GM21390 (cell line): ENCODE results near the gene PFKFB2.

ENCODE experiments used
- ATAC-seq: cut with Tn5 transposase; IDR thresholded peaks from one replicate; pipeline ENCODE4 v1.9.1; 2021; ENCODE audit not compliant: unreplicated experiment

Gene PFKFB2

DNA sequence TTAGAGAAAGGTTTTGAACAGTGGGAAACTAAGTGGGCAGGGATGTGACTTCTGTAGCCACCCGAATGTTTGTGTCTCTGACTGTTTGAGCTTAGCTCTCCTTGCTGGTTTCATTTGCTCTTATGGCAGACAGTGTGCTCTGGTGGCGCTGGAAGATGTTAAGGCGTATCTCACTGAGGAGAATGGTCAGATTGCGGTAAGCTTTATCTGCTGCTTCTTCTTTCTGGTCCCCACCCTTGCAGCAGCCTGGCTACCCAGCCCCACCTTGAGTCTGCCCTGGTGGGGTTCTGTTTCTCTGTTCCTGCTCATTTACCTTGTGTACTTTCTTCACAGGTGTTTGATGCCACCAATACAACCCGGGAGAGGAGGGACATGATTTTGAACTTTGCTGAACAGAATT, 9.9 kb downstream of the PFKFB2 start:
- no peak for ATAC-seq

DNA sequence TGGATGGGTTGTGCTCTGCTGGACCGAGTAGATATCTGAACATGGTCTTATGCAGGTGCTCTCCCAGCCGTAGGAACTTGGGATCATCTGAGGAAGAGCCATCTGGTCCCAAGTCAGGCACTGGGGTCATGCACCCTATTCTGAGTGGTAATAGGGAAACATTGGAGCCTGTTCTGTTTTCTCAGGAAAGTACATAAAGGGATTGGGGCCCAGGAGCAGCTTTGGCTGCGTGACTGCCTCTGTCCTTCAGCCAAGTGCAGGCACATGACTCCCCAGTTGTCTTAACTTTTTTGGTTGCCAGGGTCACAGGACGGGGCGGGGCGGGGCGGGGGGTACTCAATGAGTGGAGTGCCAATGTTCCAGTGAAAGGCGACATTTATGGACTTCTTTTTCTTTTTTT, 11.5 kb downstream of the PFKFB2 start:
- ATAC-seq: no peak

DNA sequence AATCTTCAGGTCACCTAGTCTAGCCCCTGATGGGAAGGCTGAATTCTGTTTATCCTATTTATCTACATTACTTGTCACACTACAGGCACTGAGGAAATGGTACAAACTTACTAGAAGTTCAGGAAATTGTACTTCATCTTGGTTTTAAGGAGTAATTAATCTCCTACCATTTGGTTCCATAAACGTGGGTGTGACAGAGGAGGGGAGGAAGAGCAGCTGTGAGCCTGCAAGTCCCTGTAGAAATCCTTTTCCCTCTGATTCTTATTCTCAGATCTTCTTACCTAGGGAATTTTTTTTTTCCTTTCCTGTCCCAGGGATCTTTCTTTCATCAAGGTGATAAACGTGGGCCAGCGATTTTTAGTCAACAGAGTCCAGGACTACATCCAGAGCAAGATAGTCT, 14.1 kb downstream of the PFKFB2 start:
- ATAC-seq: no peak

DNA sequence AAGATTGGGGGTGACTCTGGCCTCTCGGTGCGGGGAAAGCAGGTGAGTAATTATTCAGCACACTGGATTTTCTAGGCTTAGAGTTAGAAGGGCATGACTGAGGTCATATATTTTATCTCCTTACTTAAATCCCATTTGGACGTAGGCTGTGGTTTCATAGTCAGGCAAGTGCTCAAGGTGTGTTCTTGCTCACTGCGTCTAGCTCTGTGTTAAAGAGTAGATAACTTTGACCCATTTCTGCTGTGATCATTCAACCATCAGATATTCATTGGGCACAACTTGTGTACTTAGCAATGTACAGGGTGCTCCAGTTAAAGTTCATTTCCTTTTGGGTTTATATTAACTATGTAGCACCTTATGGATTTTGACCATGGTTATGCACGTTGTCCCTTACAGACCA, 14.6 kb downstream of the PFKFB2 start:
- no peak for ATAC-seq

DNA sequence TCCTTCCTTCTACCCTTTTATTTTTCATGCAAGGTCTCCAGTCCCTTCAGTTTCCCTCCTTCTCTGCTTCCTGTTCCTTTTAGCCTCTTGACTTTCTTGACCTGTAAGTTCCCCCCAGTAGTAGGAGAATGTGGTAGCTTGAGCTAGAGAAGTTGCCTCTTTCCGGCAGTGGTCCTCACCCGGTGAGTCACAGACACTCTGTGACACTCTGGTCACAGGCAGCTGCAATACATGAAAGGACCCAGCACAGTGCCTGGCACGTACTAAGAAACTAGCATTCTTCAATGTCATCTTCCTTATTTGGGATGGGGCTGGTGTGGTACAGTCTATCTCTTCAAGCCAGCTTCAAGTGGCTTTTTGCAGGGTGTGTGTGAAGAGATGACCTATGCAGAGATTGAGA, 16.0 kb downstream of the PFKFB2 start:
- ATAC-seq: no peak

DNA sequence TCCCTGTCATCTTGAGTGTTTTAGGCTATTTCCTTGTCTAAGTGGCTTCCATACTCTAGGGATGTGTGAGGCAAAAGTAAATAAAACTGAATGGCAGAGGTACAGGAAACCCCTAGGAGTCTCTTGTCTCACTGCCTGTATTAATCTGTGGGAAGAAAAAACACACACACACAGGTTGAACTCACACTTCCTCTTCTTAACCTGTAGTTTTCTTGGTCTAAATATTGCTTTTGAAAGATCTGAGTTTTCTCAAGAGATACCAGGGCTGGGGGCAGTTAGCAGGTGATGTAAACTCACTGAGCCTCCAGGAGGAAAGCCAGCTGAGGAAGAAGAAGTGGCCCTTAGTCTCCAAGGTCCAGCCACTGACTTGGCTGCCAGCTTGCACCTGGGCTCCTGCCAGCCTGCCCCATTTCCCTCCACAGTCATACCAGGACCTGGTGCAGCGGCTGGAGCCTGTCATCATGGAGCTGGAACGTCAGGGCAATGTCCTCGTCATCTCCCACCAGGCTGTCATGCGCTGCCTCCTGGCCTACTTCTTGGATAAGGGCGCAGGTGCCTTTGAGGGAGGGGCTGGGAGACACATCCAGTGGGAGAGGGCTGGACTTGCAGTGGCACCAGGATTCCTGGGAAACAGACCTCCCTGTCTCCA, 16.9 kb downstream of the PFKFB2 start:
- ATAC-seq: no peak

DNA sequence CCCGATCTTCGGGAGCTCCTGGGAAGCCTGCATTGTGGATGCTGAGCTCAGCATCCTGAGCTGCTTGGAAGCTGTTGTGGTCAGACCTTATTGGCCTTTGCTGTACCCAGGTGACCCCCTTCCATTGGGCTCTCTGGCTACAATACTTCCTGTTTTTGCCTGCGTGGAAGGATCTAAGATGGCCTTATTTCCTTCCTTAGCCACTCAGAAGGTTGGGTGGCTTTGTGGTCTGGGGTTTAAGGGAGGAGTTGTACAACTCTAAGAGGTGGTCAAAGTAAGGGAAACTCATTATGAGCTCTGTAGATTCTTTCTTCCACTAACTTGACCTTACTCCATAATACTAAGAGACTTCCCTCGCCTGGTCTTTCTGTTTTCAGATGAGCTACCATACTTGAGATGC, 17.7 kb downstream of the PFKFB2 start:
- no peak for ATAC-seq

DNA sequence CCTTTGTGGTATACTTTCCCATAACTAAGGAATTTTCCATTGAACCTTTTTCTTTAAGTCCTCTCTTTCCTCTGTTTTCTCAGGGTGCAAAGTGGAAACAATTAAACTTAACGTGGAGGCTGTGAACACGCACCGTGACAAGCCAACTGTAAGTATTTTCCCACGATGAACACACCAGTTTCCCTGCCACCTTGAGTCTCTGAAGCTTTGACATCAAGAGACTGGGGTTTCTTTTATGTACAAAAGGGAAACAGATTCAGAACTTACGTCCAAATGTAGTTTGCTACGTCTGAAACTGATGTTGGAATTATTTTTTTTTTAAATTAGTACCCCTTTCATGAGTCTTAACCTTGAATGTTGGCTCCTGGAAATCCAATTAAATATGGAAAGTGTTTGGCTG, 18.4 kb downstream of the PFKFB2 start:
- ATAC-seq: no peak

DNA sequence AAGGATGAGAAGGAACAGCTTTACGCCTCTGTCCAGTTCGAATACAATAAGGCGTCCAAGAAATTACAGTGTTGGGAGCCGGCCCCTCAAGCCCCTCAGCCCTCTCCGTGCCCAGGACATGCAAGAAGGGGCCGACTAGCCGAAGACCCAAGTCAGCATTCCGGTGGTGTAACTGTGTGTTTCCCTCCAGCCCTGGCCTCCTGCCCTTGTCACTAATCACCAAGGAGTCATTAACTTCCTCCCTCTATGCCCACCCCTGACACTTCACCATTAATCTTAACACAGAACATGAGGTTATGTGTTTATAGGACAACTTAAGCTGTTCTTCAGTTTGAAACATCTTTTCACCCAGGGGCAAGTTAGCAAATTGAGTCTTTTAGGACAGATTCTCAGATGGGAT, 19.2 kb downstream of the PFKFB2 start:
- ATAC-seq: no peak

DNA sequence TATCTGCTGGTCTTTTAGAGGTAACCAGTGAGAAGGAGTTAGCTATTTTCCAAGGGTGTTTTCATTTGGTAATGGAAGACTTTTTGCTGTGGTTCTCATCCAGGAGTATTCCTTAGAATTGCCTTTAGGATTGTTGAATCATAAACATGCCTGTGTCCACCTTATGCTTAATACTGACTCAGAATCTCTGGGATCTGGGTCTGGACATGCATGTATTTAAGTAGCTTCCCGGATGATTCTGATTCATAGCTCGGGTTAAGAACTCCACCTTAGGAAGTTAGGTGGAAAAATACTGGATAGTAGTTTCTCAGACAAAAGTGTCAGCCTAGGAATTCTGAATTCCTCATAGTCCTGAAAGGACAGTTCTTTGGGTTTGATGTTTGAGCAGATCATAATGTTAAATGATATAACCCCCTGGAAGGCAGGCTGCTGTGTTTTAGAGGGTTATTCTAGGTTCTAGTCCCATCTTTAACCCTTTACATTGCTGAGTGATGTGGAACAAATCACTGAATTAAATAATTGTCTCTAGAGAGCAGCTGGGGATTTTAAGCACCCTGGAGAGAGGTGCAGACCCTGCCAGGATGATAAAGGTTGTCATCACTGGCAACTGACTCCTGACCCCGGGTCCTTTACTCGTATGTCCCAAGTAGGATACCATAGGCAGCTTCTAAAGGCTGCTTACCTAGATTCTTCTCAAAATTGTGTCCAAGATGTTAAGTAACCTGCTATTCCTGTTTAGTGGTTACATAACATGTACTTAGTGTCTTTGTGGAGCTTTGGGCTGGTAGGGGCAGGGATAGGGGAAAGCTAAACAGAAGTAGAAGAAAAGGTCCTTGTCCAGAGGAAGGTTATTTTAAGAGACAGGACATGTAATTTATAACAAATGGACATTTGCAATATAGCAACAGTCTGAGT, 21.1 kb downstream of the PFKFB2 start:
- no peak for ATAC-seq

DNA sequence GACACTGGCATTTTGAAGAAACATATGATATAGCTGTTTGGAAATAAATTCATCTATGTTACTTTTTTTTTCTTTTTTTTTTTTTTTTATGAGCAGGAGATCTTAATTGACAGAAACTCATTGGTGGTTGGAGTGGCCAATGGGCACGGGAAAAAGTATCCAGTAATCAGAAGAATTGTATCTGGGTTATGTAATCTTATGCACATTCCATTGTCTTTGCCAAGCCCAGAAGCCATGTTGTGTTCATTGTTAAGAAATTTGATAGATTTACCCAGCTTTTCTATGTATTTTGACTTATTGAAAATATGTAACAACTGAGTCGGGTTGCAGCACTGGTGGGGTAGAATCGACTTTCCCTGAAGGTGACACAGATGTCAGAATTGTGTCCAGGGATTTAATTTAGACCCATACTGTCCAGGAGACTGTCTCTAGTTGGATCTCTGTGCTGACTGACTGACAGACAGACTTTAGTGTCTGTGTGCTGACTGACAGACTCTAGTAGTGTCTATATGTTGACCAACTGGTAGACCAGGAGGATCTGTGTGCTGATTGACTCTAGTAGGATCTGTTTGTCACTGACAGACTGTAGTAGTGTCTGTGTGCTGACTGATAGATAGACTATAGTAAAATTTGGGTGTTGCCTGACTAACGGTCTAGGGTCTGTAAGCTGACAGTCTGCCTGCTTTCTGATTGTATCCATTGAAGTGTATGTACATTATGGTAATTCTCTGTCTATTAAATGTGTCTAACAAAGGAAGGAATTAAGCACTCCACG, 23.3 kb downstream of the PFKFB2 start:
- ATAC-seq: no peak

DNA sequence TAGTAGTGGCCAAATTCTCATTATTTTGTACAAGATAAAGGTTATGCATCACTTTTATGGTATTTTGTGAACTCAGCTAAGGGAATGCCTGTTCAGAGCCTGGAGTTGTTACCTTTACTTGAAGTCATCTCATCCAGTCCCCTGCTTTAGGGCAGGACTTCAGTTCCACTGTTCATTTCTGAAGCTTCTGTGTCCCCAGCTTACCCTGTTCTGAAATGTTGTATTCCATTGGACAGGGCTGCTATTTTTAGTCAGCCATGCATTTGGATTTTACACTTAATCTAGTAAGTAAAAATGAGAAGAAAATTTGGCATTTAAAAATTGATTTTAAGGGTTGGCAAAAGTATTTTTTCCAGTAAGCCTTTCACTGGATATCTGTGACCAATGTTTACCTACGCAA, 23.9 kb downstream of the PFKFB2 start:
- no peak for ATAC-seq

DNA sequence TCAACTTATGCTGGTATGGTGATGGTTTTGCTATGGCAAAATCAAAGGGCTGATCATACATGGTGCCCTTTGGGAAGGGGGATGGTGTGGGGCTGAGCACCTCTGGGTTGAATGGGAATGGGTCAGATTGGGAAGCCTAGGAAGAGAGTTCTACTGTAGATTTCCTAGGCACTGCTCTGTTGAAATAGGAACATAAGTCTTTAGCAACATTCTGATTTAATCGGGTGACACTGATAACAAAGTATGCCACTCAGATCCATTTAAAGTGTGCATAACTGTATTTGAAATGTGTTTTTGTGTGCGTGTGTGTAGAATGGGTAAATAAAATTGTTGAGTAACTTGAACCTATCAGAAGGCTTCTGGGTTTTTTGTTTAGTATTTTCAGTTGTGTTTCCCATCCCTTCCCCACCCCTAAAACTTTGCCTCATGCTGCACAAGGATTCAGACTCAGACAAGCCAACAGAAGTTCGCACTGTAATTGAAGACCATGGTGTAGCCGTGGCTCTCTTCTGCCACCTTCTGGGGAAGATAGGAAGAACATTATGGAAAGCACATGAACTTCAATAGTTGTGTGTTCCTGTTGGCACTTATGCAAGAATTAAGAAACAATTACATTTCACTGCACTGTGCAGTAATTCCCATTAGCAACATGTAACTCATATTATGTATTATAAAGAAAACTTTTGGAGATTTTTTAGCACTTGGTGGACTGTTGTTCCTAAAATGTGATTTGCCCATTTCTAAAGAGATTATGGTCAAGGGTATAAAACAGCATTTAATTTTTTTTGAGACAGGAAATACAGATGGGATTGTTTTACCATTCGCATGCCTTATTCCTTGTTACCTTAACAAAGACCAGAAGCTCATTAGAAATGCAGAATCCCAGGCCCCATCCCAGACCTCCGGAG, 24.6 kb downstream of the PFKFB2 start:
- ATAC-seq: no peak

DNA sequence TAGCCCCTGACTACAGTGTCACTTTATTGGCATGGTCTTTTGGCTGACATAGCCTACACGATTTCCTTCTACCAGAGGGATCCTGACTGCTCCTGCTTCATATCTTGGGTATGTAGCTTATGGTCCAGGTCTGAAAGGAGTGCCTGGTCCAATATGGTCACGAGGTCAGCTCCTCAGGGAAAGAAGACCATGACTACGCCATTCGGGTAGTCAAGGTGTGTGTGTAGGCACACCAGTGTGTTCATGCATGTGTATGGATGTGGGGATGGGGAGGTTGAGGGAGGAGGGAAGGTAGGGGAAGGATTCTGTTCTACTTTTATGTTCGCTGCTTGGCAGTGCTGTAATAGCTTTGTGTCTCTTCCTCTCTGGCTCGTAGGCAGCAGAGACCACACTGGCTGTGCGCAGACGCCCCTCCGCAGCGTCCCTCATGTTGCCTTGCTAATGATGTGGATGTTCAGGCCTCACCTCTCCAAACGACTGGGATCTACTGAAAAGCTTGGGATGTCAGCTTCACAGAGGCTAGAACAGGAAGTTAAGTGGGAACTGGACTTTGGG, 25.6 kb downstream of the PFKFB2 start:
- no peak for ATAC-seq

DNA sequence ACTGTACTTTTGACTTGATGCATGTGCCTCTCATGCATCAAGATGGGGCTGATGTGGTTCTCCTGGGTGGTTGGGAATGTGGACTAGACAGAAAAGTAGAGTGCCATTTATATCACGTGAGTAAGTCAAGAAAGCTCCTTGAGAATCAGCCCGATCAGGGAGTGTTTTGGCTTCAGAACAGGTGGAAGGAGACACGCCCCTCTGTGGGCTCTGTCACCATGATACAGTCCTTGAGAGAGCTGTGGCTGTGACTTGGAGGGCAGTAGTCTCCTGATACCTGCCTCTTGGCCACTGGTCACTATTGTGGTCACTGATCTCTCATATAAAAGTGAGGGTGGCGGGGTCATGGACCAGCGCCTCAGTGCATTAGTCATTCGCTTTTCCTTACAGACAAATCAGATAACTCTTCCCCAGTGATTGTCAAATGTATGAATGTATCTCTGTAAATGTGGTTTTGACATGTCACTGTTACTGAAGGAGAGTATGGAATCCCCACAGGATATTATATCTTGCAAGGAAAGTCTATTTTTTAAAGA, 26.7 kb downstream of the PFKFB2 start:
- no peak for ATAC-seq

DNA sequence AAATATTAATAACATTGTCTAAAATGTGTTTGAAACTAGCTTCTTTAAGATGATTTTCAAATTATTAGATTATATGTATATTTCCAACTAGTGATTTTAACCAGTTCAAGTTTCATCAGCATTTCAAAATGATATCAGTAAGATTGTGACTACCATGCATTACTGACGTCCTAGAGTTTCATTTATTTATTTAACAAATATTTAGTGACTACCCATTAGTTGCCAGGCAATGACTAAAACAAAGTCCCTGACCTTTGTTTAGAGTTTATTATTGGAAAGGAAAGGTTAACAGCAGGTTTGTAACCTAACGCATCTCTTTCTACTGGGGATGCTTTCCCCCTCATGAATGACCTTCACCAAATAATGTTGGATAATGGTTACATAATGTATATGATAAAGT, 28.0 kb downstream of the PFKFB2 start:
- no peak for ATAC-seq

DNA sequence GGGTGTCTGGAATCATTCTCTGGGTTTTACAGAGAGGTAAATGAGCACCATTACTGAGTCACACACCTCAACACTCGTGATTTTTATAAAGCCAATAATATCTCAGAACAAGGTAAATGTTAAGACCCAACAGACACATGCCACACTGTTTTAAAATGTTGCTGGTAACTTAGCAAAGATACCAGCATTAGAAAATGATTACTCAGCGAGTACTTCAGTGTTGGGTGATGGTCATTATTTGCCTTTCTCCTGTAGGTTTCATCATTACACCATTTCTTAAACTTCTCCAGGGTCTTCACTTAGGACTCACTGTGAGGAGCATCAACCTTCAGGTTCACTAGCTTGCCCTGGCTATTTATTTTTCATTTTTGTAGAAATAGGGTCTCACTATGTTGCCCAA, 28.7 kb downstream of the PFKFB2 start:
- ATAC-seq: no peak

DNA sequence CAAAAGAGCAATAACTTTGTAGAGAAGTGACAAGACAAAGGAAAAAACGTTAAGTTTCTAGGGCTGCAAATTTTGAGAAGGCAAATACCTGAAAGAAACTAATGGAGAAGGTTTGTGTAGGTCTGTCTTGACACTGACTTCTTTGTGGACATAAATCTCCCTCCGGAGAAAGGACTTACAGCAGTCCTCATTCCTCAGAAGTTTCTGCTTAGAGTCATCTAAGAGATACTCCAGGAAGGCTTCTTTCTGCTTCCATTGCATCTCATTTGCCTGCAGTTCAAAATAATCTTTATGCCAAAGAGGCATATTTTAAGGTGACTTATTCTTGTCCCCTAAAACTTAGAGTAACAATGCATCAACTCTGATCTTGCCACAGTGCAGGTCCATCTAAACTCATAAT, 31.2 kb downstream of the PFKFB2 start:
- ATAC-seq: no peak

DNA sequence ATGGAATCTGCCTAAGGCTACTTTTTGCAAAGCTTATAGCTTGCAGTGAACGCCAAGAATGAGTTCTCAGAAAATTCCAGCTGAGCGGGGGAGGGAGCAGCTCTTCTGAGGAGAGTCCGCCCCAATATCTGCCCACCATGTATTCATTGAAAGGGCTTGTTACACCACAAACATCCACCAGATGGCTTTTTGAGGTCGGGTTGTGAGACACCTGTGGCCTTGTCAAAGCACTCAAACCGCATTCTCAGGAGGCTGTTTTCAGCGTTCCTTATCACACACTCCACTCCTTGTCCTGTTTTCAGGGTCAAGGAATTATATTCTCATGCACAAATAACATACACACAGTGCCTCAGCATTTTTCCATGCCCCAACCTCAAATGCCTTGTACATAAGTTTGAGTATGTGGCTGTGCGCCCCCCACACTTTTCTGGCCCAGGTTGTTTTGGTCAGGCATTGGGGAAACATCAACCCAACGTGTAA, 31.7 kb downstream of the PFKFB2 start:
- peak; percentile 68 for ATAC-seq

DNA sequence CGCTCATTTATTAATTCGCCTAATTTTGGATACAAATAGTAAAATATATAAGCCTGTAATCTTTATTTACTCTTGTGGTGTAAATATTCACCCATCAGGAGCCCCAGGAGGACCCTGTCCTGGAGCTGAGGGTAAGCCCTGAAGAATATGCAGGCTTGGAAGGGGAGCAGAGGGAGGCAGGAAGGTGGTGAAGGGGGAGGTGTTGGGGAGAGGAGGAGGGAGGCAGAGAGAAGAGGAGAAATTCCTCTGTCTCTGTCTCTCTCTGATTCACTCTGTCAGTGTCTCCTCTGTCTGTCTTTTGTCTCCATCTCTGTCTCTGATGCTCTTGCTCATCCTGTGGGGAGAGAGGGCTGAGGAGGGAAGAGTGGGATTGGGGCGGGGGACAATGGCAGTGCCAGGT, 32.8 kb downstream of the PFKFB2 start:
- ATAC-seq: no peak
